Loucy (cell line): ENCODE measurements around the gene ATP10A.

Source experiments
- EZH2phosphoT487 ChIP-seq: fragments of 200-600 bp; IDR thresholded peaks from 2 replicates; pipeline ENCODE4 v1.6.1; 2018; ENCODE audit warnings: antibody characterized with exemption, mild to moderate bottlenecking, moderate library complexity, borderline replicate concordance
- TF ChIP-seq, protein P1 (sequence below): fragments of 200-600 bp; sonication (generic); conservative IDR thresholded peaks from 2 replicates; pipeline ENCODE4 v1.5.1; 2014; ENCODE audit warnings: mild to moderate bottlenecking, antibody characterized with exemption, low read length

- TF ChIP-seq, protein P1, sequence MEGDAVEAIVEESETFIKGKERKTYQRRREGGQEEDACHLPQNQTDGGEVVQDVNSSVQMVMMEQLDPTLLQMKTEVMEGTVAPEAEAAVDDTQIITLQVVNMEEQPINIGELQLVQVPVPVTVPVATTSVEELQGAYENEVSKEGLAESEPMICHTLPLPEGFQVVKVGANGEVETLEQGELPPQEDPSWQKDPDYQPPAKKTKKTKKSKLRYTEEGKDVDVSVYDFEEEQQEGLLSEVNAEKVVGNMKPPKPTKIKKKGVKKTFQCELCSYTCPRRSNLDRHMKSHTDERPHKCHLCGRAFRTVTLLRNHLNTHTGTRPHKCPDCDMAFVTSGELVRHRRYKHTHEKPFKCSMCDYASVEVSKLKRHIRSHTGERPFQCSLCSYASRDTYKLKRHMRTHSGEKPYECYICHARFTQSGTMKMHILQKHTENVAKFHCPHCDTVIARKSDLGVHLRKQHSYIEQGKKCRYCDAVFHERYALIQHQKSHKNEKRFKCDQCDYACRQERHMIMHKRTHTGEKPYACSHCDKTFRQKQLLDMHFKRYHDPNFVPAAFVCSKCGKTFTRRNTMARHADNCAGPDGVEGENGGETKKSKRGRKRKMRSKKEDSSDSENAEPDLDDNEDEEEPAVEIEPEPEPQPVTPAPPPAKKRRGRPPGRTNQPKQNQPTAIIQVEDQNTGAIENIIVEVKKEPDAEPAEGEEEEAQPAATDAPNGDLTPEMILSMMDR: no peak
- TF ChIP-seq EZH2phosphoT487: no peak
These were observed 8.3 kb upstream of the ATP10A start for GRCh38 chr15:25871403-25871802.
